Hippocampal formation (tissue), 2 donors: ENCODE data around the gene LTBR.
A peak's percentile ranks its signal among the peaks of the same experiment; 100 is the strongest.
"Not testable (repeated sequence)": the region's sequence is repeated elsewhere in the genome, so short reads cannot be mapped to it uniquely, and the experiment has no call there.

Experiments
- DNase-seq, 2 donors: peaks; one replicate each; lab custom pipeline; 2025; lab: John Stamatoyannopoulos, UW

Gene LTBR

DNA sequence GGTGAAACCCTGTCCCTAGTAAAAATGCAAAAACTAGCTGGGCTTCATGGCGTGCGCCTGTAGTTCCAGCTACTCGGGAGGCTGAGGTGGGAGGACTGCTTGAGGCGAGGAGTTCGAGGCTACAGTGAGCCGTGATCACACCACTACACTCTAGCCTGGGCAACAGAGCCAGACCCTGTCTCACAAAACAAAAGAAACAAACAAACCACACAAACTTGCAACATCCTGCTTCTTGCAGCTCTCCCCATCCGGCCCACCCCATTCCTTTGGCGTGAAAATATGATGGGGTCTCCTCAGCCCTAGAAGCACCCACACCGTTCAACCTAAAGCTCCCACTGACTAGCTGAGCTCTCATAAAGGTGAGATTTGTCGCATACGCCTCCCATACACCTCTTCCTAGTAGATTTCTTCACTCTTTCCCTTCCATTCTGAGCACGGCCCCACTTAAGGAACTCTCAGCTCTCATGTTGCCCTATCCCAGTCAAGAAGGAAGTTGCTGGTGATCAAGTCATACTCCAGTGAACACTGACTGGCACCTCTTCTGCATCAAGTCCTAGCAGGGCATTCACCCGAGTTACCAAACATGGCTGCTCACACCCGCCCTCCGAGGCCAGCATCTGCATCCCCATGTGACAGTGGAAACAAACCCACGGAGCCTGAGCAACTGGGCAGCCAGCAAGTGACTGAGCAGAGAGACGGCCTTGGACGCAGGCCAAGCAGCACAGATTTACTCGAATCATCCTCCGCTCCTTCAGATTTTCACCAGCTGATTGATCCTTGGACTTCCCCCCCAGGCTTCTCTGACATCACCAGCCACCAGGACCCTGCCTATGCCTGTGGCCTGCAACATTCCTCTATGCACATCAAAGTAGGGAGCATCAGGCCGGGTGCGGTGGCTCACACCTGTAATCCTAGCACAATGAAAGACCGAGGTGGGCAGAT lies 41.9 kb downstream of the LTBR start:
- DNase-seq: peak in 1 of 2 donors; percentile 3

DNA sequence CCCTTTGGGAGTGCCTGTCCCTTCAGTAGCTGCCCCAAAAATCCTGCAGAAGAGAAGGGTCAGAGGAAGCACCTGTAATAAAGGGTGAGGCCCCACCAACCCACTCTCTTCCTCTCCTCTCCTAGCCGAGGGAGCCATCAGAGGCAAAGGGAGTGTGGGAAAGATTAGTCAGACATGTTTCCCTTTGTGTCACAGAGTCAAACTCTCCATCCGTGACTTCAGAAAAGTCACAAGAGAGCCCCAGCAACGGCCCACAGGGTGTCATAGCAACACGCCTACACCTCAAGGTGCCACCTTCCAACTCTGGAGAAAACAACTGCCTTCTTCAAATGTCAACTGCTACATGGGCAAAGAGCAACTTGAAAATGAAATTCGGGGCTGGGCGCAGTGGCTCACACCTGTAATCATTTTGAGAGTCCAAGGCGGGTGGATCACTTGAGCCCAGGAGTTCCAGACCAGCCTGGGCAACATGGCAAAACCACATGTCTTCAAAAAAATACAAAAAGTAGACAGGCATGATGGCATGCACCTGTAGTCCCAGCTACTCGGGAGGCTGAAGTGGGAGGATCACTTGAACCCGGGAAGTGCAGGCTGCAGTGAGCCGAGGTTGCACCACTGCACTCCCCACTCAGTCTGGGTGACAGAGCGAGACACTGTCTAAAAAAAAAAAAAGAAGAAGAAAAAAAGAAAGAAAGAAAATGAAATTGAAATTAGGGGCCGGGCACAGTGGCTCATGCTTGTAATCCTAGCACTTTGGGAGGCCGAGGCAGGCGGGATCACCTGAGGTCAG lies 43.1 kb downstream of the LTBR start:
- DNase-seq: no peak

GRCh38 chr12:6427796-6428195 lies 43.8 kb downstream of the LTBR start:
- not testable (repeated sequence) for DNase-seq

GRCh38 chr12:6428326-6428725 lies 44.4 kb downstream of the LTBR start:
- no peak for DNase-seq

DNA sequence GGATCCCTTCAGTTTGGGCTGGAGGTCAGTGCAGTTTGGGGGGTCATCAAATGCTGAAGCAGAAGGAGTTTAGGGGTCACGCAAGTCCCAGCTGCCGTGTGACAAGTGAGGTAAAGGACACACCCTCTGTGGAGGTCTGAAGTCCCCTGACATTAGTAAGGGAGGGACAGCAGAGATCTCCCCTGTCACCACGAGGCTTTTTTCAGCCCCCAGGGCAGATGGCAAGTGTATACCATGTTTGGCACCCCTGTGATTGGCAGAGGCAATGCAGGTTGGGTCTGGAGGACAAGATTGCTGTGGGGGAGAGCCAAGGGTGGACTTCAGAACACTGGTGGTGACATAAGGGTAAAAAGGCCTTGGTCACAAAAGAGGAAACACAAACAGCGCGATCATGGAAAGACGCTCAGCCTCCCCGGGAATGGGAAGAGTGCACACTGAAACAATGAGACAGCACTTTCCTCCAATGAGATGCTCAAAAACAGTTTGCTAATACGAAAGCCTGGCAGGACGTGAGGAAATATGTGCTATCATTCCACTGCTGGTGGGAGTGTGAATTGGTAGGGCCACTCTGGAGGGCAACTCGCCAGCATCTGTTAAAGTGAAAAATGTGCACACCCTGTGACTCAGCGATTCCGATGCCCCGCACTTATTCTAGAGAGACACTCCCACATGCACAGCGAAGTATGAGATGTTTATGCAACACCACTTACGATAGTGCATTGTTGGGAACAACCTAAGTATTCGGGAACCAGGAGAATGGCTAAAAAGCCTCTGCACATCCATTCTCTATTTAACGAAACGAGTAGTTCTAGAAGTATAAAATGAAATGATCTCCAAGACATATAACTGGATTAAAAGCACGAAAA lies 46.4 kb downstream of the LTBR start:
- peak; percentile 4 to 40 for DNase-seq

GRCh38 chr12:6432991-6433390 lies 49.0 kb downstream of the LTBR start:
- no peak for DNase-seq

DNA sequence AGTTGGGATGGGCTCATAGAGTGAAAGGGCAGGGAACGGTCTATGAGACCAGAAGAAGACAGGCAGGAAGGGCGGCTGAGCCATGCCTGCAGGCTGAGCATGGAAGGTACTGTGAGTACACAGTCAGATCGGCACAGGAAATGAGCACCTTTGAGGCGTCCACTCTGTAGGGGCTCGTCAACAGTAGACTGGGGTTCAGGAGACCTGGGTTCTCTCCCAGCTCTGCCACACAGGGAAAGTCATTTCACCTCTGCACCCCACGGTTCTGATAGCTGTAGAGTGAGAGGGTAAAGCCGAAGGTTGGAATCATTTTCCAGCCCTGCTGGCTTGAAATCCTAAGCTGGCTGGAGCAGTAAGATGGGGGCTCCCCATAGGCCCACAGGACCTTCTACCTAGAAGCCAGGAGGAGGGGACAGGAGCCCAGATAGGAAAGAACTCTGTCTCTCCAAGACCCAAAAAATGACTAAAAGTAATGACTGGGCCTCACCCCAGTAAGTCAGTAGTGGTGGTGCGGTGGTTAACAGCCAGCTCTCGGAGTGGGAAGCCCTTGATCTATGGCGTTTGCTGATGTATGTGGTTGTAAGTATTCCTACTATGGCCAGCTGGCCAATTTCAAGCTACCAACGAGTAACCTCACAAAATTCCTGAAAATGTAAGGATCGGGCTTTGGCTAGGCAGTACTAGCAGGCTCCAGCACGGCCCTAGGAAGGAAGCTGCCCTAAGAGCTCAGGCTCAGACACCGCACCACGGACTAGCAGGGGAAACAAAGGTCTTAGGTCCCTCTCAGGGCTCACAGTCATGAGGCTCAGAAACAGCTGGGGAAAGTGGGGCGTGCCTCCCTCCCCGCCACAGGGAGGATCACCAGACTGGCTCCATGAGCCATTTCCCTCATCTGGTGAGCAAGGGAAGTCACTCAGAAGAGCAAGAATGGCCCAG lies 50.5 kb downstream of the LTBR start:
- no peak for DNase-seq

- no peak for DNase-seq
Measured at GRCh38 chr12:6435961-6436715, 52.2 kb downstream of the LTBR start.

DNA sequence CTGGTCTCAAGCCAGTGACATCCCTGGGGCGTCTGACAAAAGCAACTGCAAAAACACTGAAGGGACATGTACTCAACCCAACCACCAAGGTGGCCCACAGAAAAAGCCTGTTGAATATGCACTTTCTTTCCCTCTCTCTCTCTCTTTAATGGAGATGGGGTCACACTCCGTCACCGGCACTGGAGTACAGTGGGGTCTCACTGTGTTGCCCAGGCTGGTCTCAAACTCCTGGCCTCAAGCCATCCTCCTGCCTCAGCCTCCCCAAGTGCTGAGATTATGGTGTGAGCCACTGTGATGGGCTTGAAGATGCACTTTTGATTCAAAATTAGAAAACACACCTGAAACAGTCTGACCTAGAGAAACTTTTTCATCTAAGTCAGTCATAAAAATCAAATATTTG lies 53.6 kb downstream of the LTBR start:
- DNase-seq: no peak

DNA sequence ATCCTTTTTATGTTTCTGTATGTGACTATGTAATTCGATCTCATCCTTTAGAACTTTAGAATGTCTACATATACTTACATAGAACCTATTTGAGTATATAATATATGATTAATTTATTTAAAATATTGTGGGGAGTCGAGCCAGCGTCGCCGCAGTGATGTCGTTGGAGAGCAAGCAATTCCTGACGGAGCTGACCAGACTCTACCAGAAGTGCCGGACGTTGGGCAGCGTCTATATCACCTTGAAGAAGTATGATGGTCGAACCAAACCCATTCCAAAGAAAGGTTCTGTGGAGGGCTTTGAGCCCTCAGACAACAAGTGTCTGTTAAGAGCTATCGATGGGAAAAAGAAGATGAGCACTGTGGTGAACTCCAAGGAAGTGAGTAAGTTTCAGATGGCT lies 54.4 kb downstream of the LTBR start:
- DNase-seq: no peak

- no peak for DNase-seq
Measured at GRCh38 chr12:6440391-6440790, 56.4 kb downstream of the LTBR start.
